GM19397 (cell line): Measurements from ENCODE around the gene ODAM.
"Not testable (repeated sequence)": the region's sequence is repeated elsewhere in the genome, so short reads cannot be mapped to it uniquely, and the experiment has no call there.

ENCODE experiments used
- ATAC-seq: cut with Tn5 transposase; IDR thresholded peaks from one replicate; pipeline ENCODE4 v1.9.1; 2021; ENCODE audit warnings: mild to moderate bottlenecking, moderate library complexity; ENCODE audit not compliant: unreplicated experiment

The ODAM gene

GRCh38 chr4:70195425-70195824 lies at the start of gene ODAM:
Gene ODAM, plus strand, starts transcription at chr4:70195725. Its CDS starts 819 bp downstream, at chr4:70196544.
- ATAC-seq = no peak

- ATAC-seq = no peak
Measured at GRCh38 chr4:70151271-70151670, 44.3 kb upstream of the ODAM start.

- no peak for ATAC-seq
Measured at GRCh38 chr4:70152088-70152487, 43.4 kb upstream of the ODAM start.

- ATAC-seq = no peak
Measured at GRCh38 chr4:70153937-70154336, 41.6 kb upstream of the ODAM start, which contains the start of gene PRR27. Gene PRR27, plus strand, starts transcription at chr4:70154237. Its CDS starts 139 bp downstream, at chr4:70154376.

- no peak for ATAC-seq
Measured at GRCh38 chr4:70158576-70158975, 36.9 kb upstream of the ODAM start.

- ATAC-seq = no peak
Measured at GRCh38 chr4:70177090-70177489, 18.4 kb upstream of the ODAM start.

GRCh38 chr4:70178075-70178660 lies 17.4 kb upstream of the ODAM start:
- ATAC-seq = no peak

GRCh38 chr4:70179811-70180210 lies 15.7 kb upstream of the ODAM start:
- no peak for ATAC-seq

GRCh38 chr4:70181864-70182263 lies 13.7 kb upstream of the ODAM start:
- no peak for ATAC-seq

- no peak for ATAC-seq
Measured at GRCh38 chr4:70182517-70183167, 12.9 kb upstream of the ODAM start.

GRCh38 chr4:70183168-70183939 lies 12.2 kb upstream of the ODAM start:
- ATAC-seq = peak; percentile 71

- no peak for ATAC-seq
Measured at GRCh38 chr4:70183940-70184246, 11.6 kb upstream of the ODAM start.

GRCh38 chr4:70187216-70187615 lies 8.3 kb upstream of the ODAM start:
- no peak for ATAC-seq

GRCh38 chr4:70190579-70190978 lies 4.9 kb upstream of the ODAM start:
- ATAC-seq = no peak

- no peak for ATAC-seq
Measured at GRCh38 chr4:70191647-70192046, 3.9 kb upstream of the ODAM start.

GRCh38 chr4:70192895-70193294 lies 2.6 kb upstream of the ODAM start:
- ATAC-seq = no peak

GRCh38 chr4:70196857-70197256 lies 1.3 kb downstream of the ODAM start:
- ATAC-seq = no peak

GRCh38 chr4:70197842-70198241 lies 2.3 kb downstream of the ODAM start:
- no peak for ATAC-seq

- ATAC-seq = no peak
Measured at GRCh38 chr4:70203601-70204000, 8.1 kb downstream of the ODAM start.

GRCh38 chr4:70212752-70213151 lies 17.2 kb downstream of the ODAM start:
- not testable (repeated sequence) for ATAC-seq

GRCh38 chr4:70216109-70216508 lies 20.6 kb downstream of the ODAM start:
- ATAC-seq = not testable (repeated sequence)

- not testable (repeated sequence) for ATAC-seq
Measured at GRCh38 chr4:70216550-70216949, 21.0 kb downstream of the ODAM start.
